Stimulated activated CD8-positive, alpha-beta memory T cell treated with anti-CD3 and anti-CD28 coated beads, Interleukin-4, amount 100 ng/mL, for 1 hour (primary cell): ENCODE results near the gene GNB3.

ENCODE experiments used
- DNase-seq, 2 donors: peaks; one replicate each; pipeline ENCODE4 v3.0.0-alpha.2; 2020; ENCODE audit warnings: low read depth in 2 of 2, low spot score in 1 of 2

GNB3 gene

GRCh38 chr12:6840761-6841515 lies at the start of gene GNB3:
Gene GNB3, plus strand, starts transcription at chr12:6840925. Its CDS starts 363 bp downstream, at chr12:6841288.
- DNase-seq, result no peak

GRCh38 chr12:6791931-6792520 lies 48.7 kb upstream of the GNB3 start:
- no peak for DNase-seq

GRCh38 chr12:6792522-6793201 lies 48.1 kb upstream of the GNB3 start:
- no peak for DNase-seq

- no peak for DNase-seq
Observed at GRCh38 chr12:6795088-6795487, 45.6 kb upstream of the GNB3 start.

- no peak for DNase-seq
Observed at GRCh38 chr12:6796576-6796975, 44.1 kb upstream of the GNB3 start.

- DNase-seq, result no peak
Observed at GRCh38 chr12:6799147-6799546, 41.6 kb upstream of the GNB3 start.

- no peak for DNase-seq
Observed at GRCh38 chr12:6807170-6807569, 33.6 kb upstream of the GNB3 start.

- no peak for DNase-seq
Observed at GRCh38 chr12:6809056-6809455, 31.7 kb upstream of the GNB3 start.

- DNase-seq, result no peak
Observed at GRCh38 chr12:6810758-6811157, 30.0 kb upstream of the GNB3 start.

GRCh38 chr12:6813363-6813762 lies 27.4 kb upstream of the GNB3 start:
- no peak for DNase-seq

- DNase-seq, result no peak
Observed at GRCh38 chr12:6816598-6816997, 24.1 kb upstream of the GNB3 start.

- no peak for DNase-seq
Observed at GRCh38 chr12:6817098-6817497, 23.6 kb upstream of the GNB3 start.

- no peak for DNase-seq
Observed at GRCh38 chr12:6817662-6818157, 23.0 kb upstream of the GNB3 start.

- DNase-seq, result no peak
Observed at GRCh38 chr12:6818222-6818621, 22.5 kb upstream of the GNB3 start.

- no peak for DNase-seq
Observed at GRCh38 chr12:6818645-6819044, 22.1 kb upstream of the GNB3 start.

GRCh38 chr12:6819106-6820030 lies 21.4 kb upstream of the GNB3 start:
- DNase-seq, result no peak

GRCh38 chr12:6820166-6820565 lies 20.6 kb upstream of the GNB3 start:
- no peak for DNase-seq

- no peak for DNase-seq
Observed at GRCh38 chr12:6821591-6822425, 18.9 kb upstream of the GNB3 start, which contains the start of gene GPR162. Gene GPR162, plus strand, starts transcription at chr12:6821821. Its CDS starts 2,078 bp downstream, at chr12:6823899.

- no peak for DNase-seq
Observed at GRCh38 chr12:6822426-6823135, 18.1 kb upstream of the GNB3 start.
